ENCODE measurements around the gene PTPRN. TPM values are rescaled to one million over a fixed set of nuclear protein-coding genes. Genes with fewer than 3 reads are reported as not detected.

The PTPRN gene
- 0.97 to 1.8 TPM (median 1.4 TPM) in 5 replicates for total RNA-seq (2022; extraction: Qiagen RNA extraction)

GRCh38 chr2:219309278-219309677 lies at the start of gene PTPRN:
Gene PTPRN (minus strand): TSS chr2:219309401. CDS start chr2:219309332, 69 bp downstream.

GRCh38 chr2:219332542-219332941 lies 23.3 kb upstream of the PTPRN start, which contains the start of gene RESP18:
Gene RESP18 (minus strand): TSS chr2:219332744.

GRCh38 chr2:219279151-219279915 lies 29.9 kb downstream of the PTPRN start, which contains the start of gene DNAJB2:
Gene DNAJB2 (plus strand): TSS chr2:219279366. CDS start chr2:219279834, 468 bp downstream.

GRCh38 chr2:219253753-219254589 lies 55.2 kb downstream of the PTPRN start, which contains the start of gene TUBA4A:
Gene TUBA4A (minus strand): TSS chr2:219253918. CDS start chr2:219253858, 60 bp downstream.

GRCh38 chr2:219252900-219253752 lies 56.1 kb downstream of the PTPRN start, which contains the start of gene TUBA4B:
Gene TUBA4B (plus strand): TSS chr2:219253243. CDS start chr2:219253408, 165 bp downstream.

GRCh38 chr2:219245148-219245898 lies 63.9 kb downstream of the PTPRN start, which contains the start of the genes GLB1L and STK16:
Gene GLB1L (minus strand): TSS chr2:219245444. CDS start chr2:219243573, 1,871 bp downstream.
Gene STK16 (plus strand): TSS chr2:219245479. CDS start chr2:219246000, 521 bp downstream.

Other genes starting within 250 kb of the PTPRN start
- 0.38 to 0.77 TPM (median 0.54 TPM) in 5 replicates for gene IHH, start 248.5 kb downstream of the PTPRN start, total RNA-seq (2022; extraction: Qiagen RNA extraction)
- 16.7 to 18.7 TPM (median 17.5 TPM) in 5 replicates for gene NHEJ1, start 148.6 kb downstream of the PTPRN start, total RNA-seq (2022; extraction: Qiagen RNA extraction)
- 0.45 to 0.75 TPM (median 0.55 TPM) in 5 replicates for gene SLC23A3, start 139.4 kb downstream of the PTPRN start, total RNA-seq (2022; extraction: Qiagen RNA extraction)
- gene CNPPD1, start 132.5 kb downstream of the PTPRN start, total RNA-seq (2022; extraction: Qiagen RNA extraction): 35.3 to 42.6 TPM (median 41.4 TPM) in 5 replicates
- 58.6 to 77.6 TPM (median 75.6 TPM) in 5 replicates for gene RETREG2, start 131.1 kb downstream of the PTPRN start, total RNA-seq (2022; extraction: Qiagen RNA extraction)
- 12.3 to 20.7 TPM (median 19.3 TPM) in 5 replicates for gene ZFAND2B, start 102.6 kb downstream of the PTPRN start, total RNA-seq (2022; extraction: Qiagen RNA extraction)
- gene ABCB6, start 90.4 kb downstream of the PTPRN start, total RNA-seq (2022; extraction: Qiagen RNA extraction): 22.3 to 30.8 TPM (median 27.9 TPM) in 5 replicates
- 33.6 to 46.8 TPM (median 45.2 TPM) in 5 replicates for gene ATG9A, start 79.8 kb downstream of the PTPRN start, total RNA-seq (2022; extraction: Qiagen RNA extraction)
- gene ANKZF1, start 79.6 kb downstream of the PTPRN start, total RNA-seq (2022; extraction: Qiagen RNA extraction): 11.5 to 16.9 TPM (median 13.8 TPM) in 5 replicates
- 6.0 to 7.1 TPM (median 6.6 TPM) in 5 replicates for gene GLB1L, start 64.0 kb downstream of the PTPRN start, total RNA-seq (2022; extraction: Qiagen RNA extraction)
- 25.9 to 30.2 TPM (median 28.5 TPM) in 5 replicates for gene STK16, start 63.9 kb downstream of the PTPRN start, total RNA-seq (2022; extraction: Qiagen RNA extraction)
- gene TUBA4B, start 56.2 kb downstream of the PTPRN start, total RNA-seq (2022; extraction: Qiagen RNA extraction): 0.12 to 0.20 TPM (median 0.16 TPM) in 3 of 5 replicates, not detected in the others
- gene TUBA4A, start 55.5 kb downstream of the PTPRN start, total RNA-seq (2022; extraction: Qiagen RNA extraction): 250 to 308 TPM (median 286 TPM) in 5 replicates
- 29.5 to 38.9 TPM (median 35.6 TPM) in 5 replicates for gene DNAJB2, start 30.0 kb downstream of the PTPRN start, total RNA-seq (2022; extraction: Qiagen RNA extraction)
- gene RESP18, start 23.3 kb upstream of the PTPRN start, total RNA-seq (2022; extraction: Qiagen RNA extraction): not detected in 5 replicates
- 52.0 to 63.4 TPM (median 55.8 TPM) in 5 replicates for gene DNPEP, start 78.5 kb upstream of the PTPRN start, total RNA-seq (2022; extraction: Qiagen RNA extraction)
- gene DES, start 109.0 kb upstream of the PTPRN start, total RNA-seq (2022; extraction: Qiagen RNA extraction): 0.38 to 0.47 TPM (median 0.45 TPM) in 5 replicates
- 7.0 to 12.6 TPM (median 9.4 TPM) in 5 replicates for gene SPEG, start 125.4 kb upstream of the PTPRN start, total RNA-seq (2022; extraction: Qiagen RNA extraction)
- gene GMPPA, start 189.5 kb upstream of the PTPRN start, total RNA-seq (2022; extraction: Qiagen RNA extraction): 33.1 to 38.9 TPM (median 37.2 TPM) in 5 replicates
- gene ASIC4, start 205.1 kb upstream of the PTPRN start, total RNA-seq (2022; extraction: Qiagen RNA extraction): 0.05 to 0.08 TPM (median 0.05 TPM) in 4 of 5 replicates, not detected in the other
- 16.9 to 30.5 TPM (median 28.2 TPM) in 5 replicates for gene CHPF, start 234.4 kb upstream of the PTPRN start, total RNA-seq (2022; extraction: Qiagen RNA extraction)
- 0.56 to 1.2 TPM (median 1.1 TPM) in 5 replicates for gene TMEM198, start 234.6 kb upstream of the PTPRN start, total RNA-seq (2022; extraction: Qiagen RNA extraction)

Data from A549 treated with dexamethasone at 1 μM for 4 hours (cell line).